GM12865 (cell line): Measurements from ENCODE around the gene MAD2L1BP.
"Not testable (repeated sequence)": the region's sequence is repeated elsewhere in the genome, so short reads cannot be mapped to it uniquely, and the experiment has no call there.

Source experiments
- DNase-seq: peaks from one replicate; pipeline ENCODE4 v3.0.0; 2010; ENCODE audit warnings: low read depth
- H3K4me3 ChIP-seq: 2 replicates; pipeline ENCODE4 v1.5.1; 2011; ENCODE audit warnings: mild to moderate bottlenecking, low read depth, low read length, control low read depth
- CTCF ChIP-seq: IDR thresholded peaks from 2 replicates; pipeline ENCODE4 v1.5.1; 2011; ENCODE audit warnings: low read length, control low read depth, low read depth, inconsistent platforms; ENCODE audit not compliant: insufficient read depth; ENCODE audit errors: missing control alignments

Gene MAD2L1BP, protein sequence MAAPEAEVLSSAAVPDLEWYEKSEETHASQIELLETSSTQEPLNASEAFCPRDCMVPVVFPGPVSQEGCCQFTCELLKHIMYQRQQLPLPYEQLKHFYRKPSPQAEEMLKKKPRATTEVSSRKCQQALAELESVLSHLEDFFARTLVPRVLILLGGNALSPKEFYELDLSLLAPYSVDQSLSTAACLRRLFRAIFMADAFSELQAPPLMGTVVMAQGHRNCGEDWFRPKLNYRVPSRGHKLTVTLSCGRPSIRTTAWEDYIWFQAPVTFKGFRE

DNA sequence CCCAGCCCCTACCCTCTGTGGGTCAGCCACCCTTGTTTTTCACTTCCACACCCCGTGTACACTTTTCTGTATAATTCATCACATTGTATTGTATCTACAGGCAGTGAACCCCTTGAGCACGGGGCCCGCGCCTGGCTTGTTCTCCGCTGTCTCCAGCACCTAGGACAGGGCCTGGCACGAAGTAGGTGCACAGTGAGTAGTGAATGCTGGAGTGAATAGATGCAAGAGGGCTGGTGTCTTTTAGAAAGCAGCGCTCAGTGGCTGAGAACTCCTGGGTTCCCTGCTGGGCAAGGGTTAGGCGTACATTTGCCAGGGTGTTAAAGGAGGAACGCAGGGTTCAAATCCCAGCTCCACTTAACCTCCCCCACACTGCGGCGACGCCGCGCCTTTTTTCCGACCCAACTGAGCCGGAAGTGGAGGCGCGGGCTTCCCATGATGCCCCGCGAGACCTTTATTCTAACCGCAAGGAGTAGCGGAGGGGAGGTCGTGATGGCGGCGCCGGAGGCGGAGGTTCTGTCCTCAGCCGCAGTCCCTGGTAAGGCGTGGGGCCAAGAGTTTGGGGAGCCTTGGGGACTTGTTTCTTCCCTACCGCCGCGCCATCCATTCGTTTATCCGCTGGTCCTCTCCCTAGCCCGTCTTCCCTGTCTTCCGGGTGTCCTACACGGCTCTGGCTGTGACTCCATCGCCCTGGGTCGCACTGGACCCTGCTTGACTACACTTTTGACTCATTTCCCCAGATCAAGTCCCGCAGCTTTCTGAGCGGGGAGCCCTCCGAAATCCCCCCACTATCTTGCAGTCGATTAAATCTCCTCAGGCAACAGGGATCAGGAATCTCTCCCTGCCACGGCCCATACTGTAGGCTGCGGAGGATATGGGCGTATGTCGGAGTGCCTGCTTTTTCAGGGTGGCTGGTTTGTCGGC lies at the start of gene MAD2L1BP:
Gene MAD2L1BP (plus strand): TSS at position 454 of the 921 bp plus-strand sequence. CDS start 36 bp downstream, at position 490.
- peak; percentile 87 for DNase-seq
- no peak for TF ChIP-seq CTCF

GRCh38 chr6:43588194-43588593 lies 47.4 kb upstream of the MAD2L1BP start:
- TF ChIP-seq CTCF: no peak
- DNase-seq: no peak

More for the DNA sequence above, at the start of gene MAD2L1BP:
- H3K4me3 ChIP-seq: peak within 1 kb of the TSS; percentile 94

DNA sequence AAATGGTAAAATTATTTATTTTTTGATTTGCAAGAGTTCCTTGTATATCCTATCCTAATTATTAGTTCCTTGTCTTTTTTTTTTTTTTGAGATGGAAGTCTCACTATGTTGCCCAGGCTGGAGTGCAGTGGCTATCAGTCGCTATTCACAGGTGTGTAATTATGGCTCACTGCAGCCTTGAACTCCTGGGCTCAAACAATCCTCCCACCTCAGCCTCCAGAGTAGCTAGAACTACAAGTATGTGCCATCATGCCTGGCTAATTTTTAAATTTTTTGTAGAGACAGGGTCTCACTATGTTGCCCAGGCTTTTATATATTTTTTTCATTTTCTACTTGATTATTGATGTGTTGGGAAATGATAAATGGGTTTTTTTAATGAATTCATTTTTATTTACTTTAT lies 46.1 kb upstream of the MAD2L1BP start:
- DNase-seq, H3K4me3 ChIP-seq: not testable (repeated sequence)

More at GRCh38 chr6:43588194-43588593, 47.4 kb upstream of the MAD2L1BP start:
- H3K4me3 ChIP-seq: no peak overlapping the region

DNA sequence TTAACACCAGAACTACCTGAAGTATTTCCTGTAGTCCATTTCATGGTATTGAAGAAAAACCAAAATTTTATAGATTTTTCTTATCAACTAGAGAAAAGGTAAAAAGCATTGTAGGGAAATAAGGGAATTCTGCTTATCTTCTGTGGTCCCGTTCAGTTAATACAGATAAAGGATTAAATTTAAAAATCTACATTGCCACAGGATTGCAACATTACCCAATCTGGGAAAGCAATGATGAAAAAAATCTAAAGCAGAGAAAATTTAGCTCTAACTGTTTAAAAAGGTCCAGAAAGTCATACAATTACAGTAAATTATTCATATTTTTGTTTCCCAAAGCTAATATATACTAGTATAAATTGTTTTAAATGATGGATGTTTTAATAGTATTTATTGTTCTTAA lies 41.7 kb upstream of the MAD2L1BP start:
- TF ChIP-seq CTCF: no peak
- DNase-seq: no peak
- no peak overlapping the region for H3K4me3 ChIP-seq

- no peak overlapping the region for H3K4me3 ChIP-seq
- DNase-seq: no peak
- no peak for TF ChIP-seq CTCF
Observed at GRCh38 chr6:43600595-43600994, 35.0 kb upstream of the MAD2L1BP start.

DNA sequence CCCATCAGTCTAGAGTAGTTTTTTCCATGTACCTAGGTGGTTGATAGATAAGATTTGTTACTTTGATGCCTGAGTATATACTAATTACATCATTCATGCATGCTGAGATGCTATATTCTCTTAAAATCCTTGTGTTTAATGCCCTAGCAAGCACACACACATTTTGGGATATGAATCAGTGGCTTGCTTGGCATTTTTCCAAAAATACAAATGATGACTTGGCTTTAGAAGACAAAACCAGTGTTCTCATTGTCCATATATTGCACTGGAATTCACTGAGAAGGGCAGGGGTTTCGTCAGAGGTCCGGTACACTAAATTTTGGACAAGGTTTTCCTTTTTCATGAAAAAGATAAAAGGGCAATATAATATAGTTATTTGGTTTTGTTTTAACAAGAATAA lies 31.5 kb upstream of the MAD2L1BP start:
- DNase-seq: no peak
- no peak overlapping the region for H3K4me3 ChIP-seq
- no peak for TF ChIP-seq CTCF

DNA sequence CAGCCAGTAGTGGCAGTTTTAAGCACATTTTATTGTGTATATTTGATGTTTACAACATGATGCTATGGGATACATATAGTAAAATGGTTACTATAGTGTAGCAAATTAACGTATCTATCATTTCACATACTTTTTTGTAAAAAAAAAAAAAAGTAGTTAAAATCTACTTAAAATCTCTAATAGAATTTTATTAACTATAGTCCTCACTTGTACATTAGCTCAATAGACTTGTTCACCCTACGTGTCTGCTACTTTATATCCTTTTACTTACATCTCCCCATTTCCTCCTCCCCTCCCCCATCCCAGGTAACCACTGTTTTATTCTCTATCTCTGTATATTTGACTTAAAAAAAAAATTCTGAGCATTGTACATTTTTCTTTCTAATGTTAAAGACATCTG lies 29.6 kb upstream of the MAD2L1BP start:
- no peak for DNase-seq
- TF ChIP-seq CTCF: no peak
- H3K4me3 ChIP-seq: no peak overlapping the region
